Uterus (tissue), 2 donors: Measurements from ENCODE around the gene BCAM.

Experiments
- CTCF ChIP-seq, 4 experiments: fragments of 200-600 bp in 2 of 4; fragments of 450-650 bp in 2 of 4; sonication (generic) in 2 of 4; IDR thresholded peaks; one replicate each; pipeline ENCODE4 v1.5.1; 2016 to 2019; ENCODE audit warnings: antibody characterized with exemption in 4 of 4, mild to moderate bottlenecking in 2 of 4, moderate library complexity in 1 of 4
- POLR2A ChIP-seq, 2 donors: fragments of 450-650 bp; IDR thresholded peaks; one replicate each; pipeline ENCODE4 v1.6.1; 2016; ENCODE audit warnings: antibody characterized with exemption in 2 of 2, mild to moderate bottlenecking in 1 of 2, moderate library complexity in 1 of 2

GRCh38 chr19:44847144-44848035, 38.5 kb downstream of the BCAM start:
- peak in 1 of 4 experiments; percentile 19 for TF ChIP-seq CTCF (IDR thresholded peaks at IDR 0.05)
- TF ChIP-seq POLR2A (IDR thresholded peaks at IDR 0.05): peak; percentile 59 to 73
